Measurements from ENCODE around the gene PNPLA5. TPM values are rescaled to one million over a fixed set of nuclear protein-coding genes. Genes with fewer than 3 reads are reported as not detected.

The PNPLA5 gene
- total RNA-seq, 1 experiment from 2014 or later = not detected

- intact Hi-C loops (cut with micrococcal nuclease; ENCODE audit: unreplicated experiment) (no loop called here), in situ Hi-C loops (cut with HindIII; ENCODE audit: low pct_unique_long_range_greater_than_20kb, low sequenced_read_pairs) (no loop called here)
- H3K4me3 ChIP-seq (ENCODE audit: low read depth in 2 of 2, low read length in 2 of 2) = no peak overlapping the region
- DNase-seq (ENCODE audit: low read depth, low spot score) (no peak), ATAC-seq (no peak)
- H3K27me3 ChIP-seq (ENCODE audit: control insufficient read depth, insufficient read depth, low read length) = no peaks in the 10 kb centered on the region; the same call in 1 of the 2 replicates
- no TSS peak for BruUV-seq (replicated peaks)
- no peaks in the 10 kb centered on the region for H3K4me1 ChIP-seq (ENCODE audit: control insufficient read depth, insufficient read depth, low read length)
- ChIA-PET CTCF (no interaction called here), POLR2A (no interaction called here)
- no peak overlapping the region for H3K27ac ChIP-seq (ENCODE audit: low read length)
- no peaks in the 10 kb centered on the region for H3K36me3 ChIP-seq (ENCODE audit: control insufficient read depth, insufficient read depth, low read length)
- no peak for TF ChIP-seq POLR2AphosphoS5 (IDR thresholded peaks at IDR 0.05; ENCODE audit: low read depth, low read length)
- no peak for TF ChIP-seq SIN3A (IDR thresholded peaks at IDR 0.05; ENCODE audit: borderline replicate concordance, insufficient read depth, low read depth, low read length)
- TF ChIP-seq CTCF (IDR thresholded peaks at IDR 0.05) = no peak
- no peak for TF ChIP-seq TCF7L2 (IDR thresholded peaks at IDR 0.05; ENCODE audit: low read depth, low read length)
- TF ChIP-seq REST (IDR thresholded peaks at IDR 0.05; ENCODE audit: insufficient read depth in 1 of 2, low read depth in 2 of 2, low read length in 1 of 2) = no peak
- H3K9me3 ChIP-seq (ENCODE audit: control insufficient read depth, insufficient read depth, low read depth, low read length) = no peaks in the 10 kb centered on the region
Observed at GRCh38 chr22:43878079-43878795, 13.6 kb downstream of the PNPLA5 start.

GRCh38 chr22:43876866-43877509 is 14.8 kb downstream of the PNPLA5 start:
- DNase-seq (ENCODE audit: low read depth, low spot score) = no peak
- intact Hi-C loops (cut with micrococcal nuclease; ENCODE audit: unreplicated experiment) = no loop called here
- in situ Hi-C loops (cut with HindIII; ENCODE audit: low pct_unique_long_range_greater_than_20kb, low sequenced_read_pairs) = no loop called here
- Histone ChIP-seq H3K9me3 (ENCODE audit: control insufficient read depth, insufficient read depth, low read depth, low read length) (no peaks in the 10 kb centered on the region), H3K36me3 (ENCODE audit: control insufficient read depth, insufficient read depth, low read length) (no peaks in the 10 kb centered on the region), H3K4me3 (ENCODE audit: low read depth in 2 of 2, low read length in 2 of 2) (no peak overlapping the region), H3K27me3 (ENCODE audit: control insufficient read depth, insufficient read depth, low read length) (no peaks in the 10 kb centered on the region; the same call in 1 of the 2 replicates), H3K27ac (ENCODE audit: low read length) (no peak overlapping the region), H3K4me1 (ENCODE audit: control insufficient read depth, insufficient read depth, low read length) (no peaks in the 10 kb centered on the region)
- ChIA-PET POLR2A (no interaction called here), CTCF (no interaction called here)
- TF ChIP-seq CTCF (IDR thresholded peaks at IDR 0.05) (no peak), TCF7L2 (IDR thresholded peaks at IDR 0.05; ENCODE audit: low read depth, low read length) (no peak), POLR2AphosphoS5 (IDR thresholded peaks at IDR 0.05; ENCODE audit: low read depth, low read length) (no peak), REST (IDR thresholded peaks at IDR 0.05; ENCODE audit: insufficient read depth in 1 of 2, low read depth in 2 of 2, low read length in 1 of 2) (no peak), SIN3A (IDR thresholded peaks at IDR 0.05; ENCODE audit: borderline replicate concordance, insufficient read depth, low read depth, low read length) (no peak)
- no peak for ATAC-seq
- BruUV-seq (replicated peaks) = no TSS peak

All from Panc1 (cell line).